Measurements from ENCODE around the gene PIGW.

PIGW gene

DNA sequence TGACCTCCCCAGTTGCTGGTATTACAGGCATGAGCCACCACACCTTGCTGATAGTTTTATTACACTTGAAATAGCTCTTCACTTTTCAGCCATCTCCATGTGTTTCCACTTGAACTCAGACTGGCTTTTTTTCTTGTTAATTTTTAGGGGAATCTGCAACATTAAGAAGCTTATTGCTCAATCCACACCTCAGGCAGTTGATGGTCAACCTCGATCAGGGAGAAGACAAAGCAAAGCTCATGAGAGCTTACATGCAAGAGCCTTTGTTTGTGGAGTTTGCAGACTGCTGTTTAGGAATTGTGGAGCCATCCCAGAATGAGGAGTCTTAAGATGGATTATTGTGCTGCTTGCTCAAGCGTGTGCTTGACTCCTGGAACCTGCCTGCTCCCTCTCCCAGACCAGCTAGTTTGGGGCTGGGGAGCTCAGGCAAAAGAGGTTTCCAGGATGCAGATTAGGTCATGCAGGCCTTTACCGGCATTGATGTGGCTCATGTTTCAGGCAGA lies 39.7 kb upstream of the PIGW start:
- Histone ChIP-seq H3K9me3 (replicated peaks; ENCODE audit: insufficient read depth, low read length) (no peaks in the 10 kb centered on the region), H3K9ac (ENCODE audit: low read length) (no peak overlapping the region), H3K36me3 (replicated peaks; ENCODE audit: insufficient read depth, low read length) (peaks cover 10% of the 10 kb centered on the region; the same call in 1 of the 2 replicates), H3F3A (ENCODE audit: insufficient read depth, low read length) (peaks cover 2% of the 10 kb centered on the region; the same call in 1 of the 2 replicates), H3K27ac (ENCODE audit: low read length) (no peak overlapping the region), H3K4me1 (ENCODE audit: low read length) (no peaks in the 10 kb centered on the region), H3K4me2 (ENCODE audit: low read depth, low read length) (no peak overlapping the region), H3K9me2 (replicated peaks; ENCODE audit: insufficient read depth, low read length) (no peaks in the 10 kb centered on the region), H3K79me2 (ENCODE audit: low read length) (peaks cover 29% of the 10 kb centered on the region), H3K4me3 (ENCODE audit: low read length) (no peak overlapping the region), H3K27me3 (replicated peaks; ENCODE audit: insufficient read depth, low read length) (no peaks in the 10 kb centered on the region), H2AFZ (ENCODE audit: low read length) (no peak overlapping the region), H4K20me1 (ENCODE audit: insufficient read depth, low read length) (no peaks in the 10 kb centered on the region)
- TF ChIP-seq EZH2 (optimal IDR thresholded peaks at IDR 0.05; ENCODE audit: low read depth, low read length) (no peak), EZH2phosphoT487 (IDR thresholded peaks at IDR 0.05; ENCODE audit: low read length) (no peak), CTCF (IDR thresholded peaks at IDR 0.05; ENCODE audit: low read length) (no peak)
- DNase-seq = no peak

DNA sequence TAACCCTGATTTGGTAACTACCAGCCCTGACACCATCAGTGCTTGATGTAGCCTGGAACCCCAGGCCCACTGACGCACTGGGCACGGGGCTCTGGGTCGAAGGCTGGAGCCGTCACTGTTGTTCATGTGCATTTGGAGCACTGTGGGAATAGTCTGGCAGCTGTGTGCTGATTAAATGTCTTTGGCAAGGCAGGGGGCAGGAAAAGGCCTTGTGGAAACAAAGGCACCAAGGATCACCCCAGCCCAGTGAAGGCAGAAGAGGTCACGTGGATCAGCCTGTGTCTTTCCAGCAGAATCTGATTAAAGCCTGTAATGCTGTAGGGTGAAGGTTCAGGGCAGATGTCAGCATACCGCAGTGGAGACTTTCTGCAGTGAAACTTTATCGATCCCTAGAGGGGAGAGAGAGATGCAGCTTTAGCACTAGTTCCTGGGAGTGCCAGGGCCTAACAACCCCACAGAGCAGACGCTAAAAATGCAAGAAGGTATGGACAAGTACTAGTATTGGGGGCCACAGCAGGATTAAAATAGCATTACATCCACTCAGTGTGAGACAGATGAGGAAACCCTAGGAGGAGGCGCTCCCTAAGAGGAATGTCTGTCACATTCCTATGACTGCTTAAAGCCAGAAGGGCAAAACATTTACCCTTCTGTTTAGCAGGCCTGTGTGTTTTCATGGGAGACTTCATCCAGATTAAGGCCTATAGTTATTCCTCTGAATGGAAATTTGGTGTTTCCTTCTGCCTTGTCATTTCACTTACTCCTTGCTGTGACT lies 38.6 kb upstream of the PIGW start:
- TF ChIP-seq EZH2 (optimal IDR thresholded peaks at IDR 0.05; ENCODE audit: low read depth, low read length) (no peak), EZH2phosphoT487 (IDR thresholded peaks at IDR 0.05; ENCODE audit: low read length) (no peak), CTCF (IDR thresholded peaks at IDR 0.05; ENCODE audit: low read length) (no peak)
- no peaks in the 10 kb centered on the region for H3K27me3 ChIP-seq (replicated peaks; ENCODE audit: insufficient read depth, low read length)
- H2AFZ ChIP-seq (ENCODE audit: low read length) = no peak overlapping the region
- H3K4me2 ChIP-seq (ENCODE audit: low read depth, low read length) = no peak overlapping the region
- H3K36me3 ChIP-seq (replicated peaks; ENCODE audit: insufficient read depth, low read length) = peaks cover 10% of the 10 kb centered on the region; the same call in 1 of the 2 replicates
- no peak for DNase-seq
- H3K9me2 ChIP-seq (replicated peaks; ENCODE audit: insufficient read depth, low read length) = no peaks in the 10 kb centered on the region
- H3K4me1 ChIP-seq (ENCODE audit: low read length) = no peaks in the 10 kb centered on the region
- H4K20me1 ChIP-seq (ENCODE audit: insufficient read depth, low read length) = no peaks in the 10 kb centered on the region
- H3K9ac ChIP-seq (ENCODE audit: low read length) = no peak overlapping the region
- H3K27ac ChIP-seq (ENCODE audit: low read length) = no peak overlapping the region
- H3K9me3 ChIP-seq (replicated peaks; ENCODE audit: insufficient read depth, low read length) = no peaks in the 10 kb centered on the region
- peaks cover 18% of the 10 kb centered on the region for H3K79me2 ChIP-seq (ENCODE audit: low read length)
- H3F3A ChIP-seq (ENCODE audit: insufficient read depth, low read length) = peaks cover 2% of the 10 kb centered on the region; the same call in 1 of the 2 replicates
- no peak overlapping the region for H3K4me3 ChIP-seq (ENCODE audit: low read length)

DNA sequence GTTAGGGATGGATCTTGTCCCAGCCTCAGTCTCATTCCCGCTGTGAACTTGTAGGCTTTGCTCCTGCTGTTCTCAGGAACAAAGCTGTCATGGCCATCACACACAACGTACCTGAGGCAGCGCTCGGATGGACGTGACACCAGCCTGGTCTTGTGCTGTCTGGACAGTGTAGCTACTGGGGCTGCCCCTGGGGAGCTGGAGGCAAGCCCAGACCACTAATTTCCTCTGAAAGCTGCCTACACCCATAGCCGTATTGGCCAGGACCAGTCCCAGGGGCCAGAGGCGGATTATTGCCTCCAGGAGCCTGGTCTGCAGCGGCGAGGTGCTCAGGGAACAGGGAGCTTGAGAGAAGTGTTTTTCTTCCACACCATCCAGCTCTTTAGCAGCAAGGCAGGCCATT lies 36.6 kb upstream of the PIGW start:
- no peak for TF ChIP-seq EZH2phosphoT487 (IDR thresholded peaks at IDR 0.05; ENCODE audit: low read length)
- TF ChIP-seq EZH2 (optimal IDR thresholded peaks at IDR 0.05; ENCODE audit: low read depth, low read length) = no peak
- no peak for TF ChIP-seq CTCF (IDR thresholded peaks at IDR 0.05; ENCODE audit: low read length)
- Histone ChIP-seq H4K20me1 (ENCODE audit: insufficient read depth, low read length) (no peaks in the 10 kb centered on the region), H3F3A (ENCODE audit: insufficient read depth, low read length) (no peaks in the 10 kb centered on the region; the same call in 1 of the 2 replicates), H3K9me3 (replicated peaks; ENCODE audit: insufficient read depth, low read length) (no peaks in the 10 kb centered on the region), H3K36me3 (replicated peaks; ENCODE audit: insufficient read depth, low read length) (peaks cover 10% of the 10 kb centered on the region; the same call in 1 of the 2 replicates), H3K9me2 (replicated peaks; ENCODE audit: insufficient read depth, low read length) (no peaks in the 10 kb centered on the region), H3K27me3 (replicated peaks; ENCODE audit: insufficient read depth, low read length) (no peaks in the 10 kb centered on the region), H3K4me2 (ENCODE audit: low read depth, low read length) (no peak overlapping the region), H3K9ac (ENCODE audit: low read length) (no peak overlapping the region), H3K4me3 (ENCODE audit: low read length) (no peak overlapping the region), H2AFZ (ENCODE audit: low read length) (no peak overlapping the region), H3K27ac (ENCODE audit: low read length) (no peak overlapping the region), H3K4me1 (ENCODE audit: low read length) (no peaks in the 10 kb centered on the region), H3K79me2 (ENCODE audit: low read length) (peaks cover 4% of the 10 kb centered on the region; the same call in 1 of the 2 replicates)
- DNase-seq = no peak
